SK-N-SH (cell line): ENCODE results near the gene SERPINC1. TPM values are rescaled to one million over a fixed set of nuclear protein-coding genes. Genes with fewer than 3 reads are reported as not detected.

Experiments used
- CTCF ChIA-PET: fragments of 300-600, 350-600 bp; formaldehyde crosslinking; extraction: SDS; loops from one replicate; lab custom pipeline; 2021; lab: Yijun Ruan, JAX
- POLR2A ChIA-PET: fragments of 350-600 bp; sonication (Branson Sonifier 250); formaldehyde crosslinking; extraction: SDS; loops from one replicate; lab custom pipeline; 2020; ENCODE audit warnings: antibody characterized with exemption, inconsistent platforms; lab: Yijun Ruan, JAX
- DNase-seq: peaks from one replicate; pipeline ENCODE4 v3.0.0; 2012
- H2AFZ ChIP-seq: fragments of 200-600 bp; sonication (generic); 2 replicates; pipeline ENCODE4 v1.8.1; 2016; ENCODE audit warnings: antibody characterized with exemption, mild to moderate bottlenecking, low read depth
- H3F3A ChIP-seq: fragments of 200-600 bp; sonication (generic); replicated peaks from 2 replicates; pipeline ENCODE3; 2016; ENCODE audit warnings: antibody characterized with exemption, mild to moderate bottlenecking; ENCODE audit not compliant: insufficient read depth
- H3K27ac ChIP-seq, 2 experiments: fragments of 200-500 bp in 1 of 2; fragments of 200-600 bp in 1 of 2; sonication (Bioruptor generic) in 1 of 2; sonication (generic), shearing (Covaris generic) in 1 of 2; 2 replicates each; pipeline versions ENCODE4 v1.5.1 to v1.6.1; 2014 to 2016; ENCODE audit warnings: low read depth in 2 of 2, inconsistent platforms in 1 of 2, low read length in 1 of 2, mild to moderate bottlenecking in 1 of 2, mixed read lengths in 1 of 2
- H3K27me3 ChIP-seq: fragments of 200-600 bp; sonication (generic), shearing (Covaris generic); 2 replicates; pipeline ENCODE4 v1.6.1; 2016; ENCODE audit warnings: mixed run types; ENCODE audit not compliant: insufficient read depth
- H3K36me3 ChIP-seq, 2 experiments: fragments of 200-500 bp in 1 of 2; fragments of 200-600 bp in 1 of 2; sonication (Bioruptor generic) in 1 of 2; sonication (generic) in 1 of 2; replicated peaks in 1 of 2; 2 replicates each; pipeline versions ENCODE3 to v1.5.1; 2014 to 2016; ENCODE audit warnings: low read length in 1 of 2, mild to moderate bottlenecking in 1 of 2; ENCODE audit not compliant: insufficient read depth in 2 of 2, control insufficient read depth in 1 of 2
- H3K4me1 ChIP-seq, 2 experiments: fragments of 200-500 bp in 1 of 2; fragments of 200-600 bp in 1 of 2; sonication (Bioruptor generic) in 1 of 2; sonication (generic), shearing (Covaris generic) in 1 of 2; 2 replicates each; pipeline versions ENCODE4 v1.5.1 to v1.6.1; 2014 to 2016; ENCODE audit warnings: low read depth in 1 of 2, low read length in 1 of 2, mixed run types in 1 of 2; ENCODE audit not compliant: insufficient read depth in 2 of 2, control insufficient read depth in 1 of 2
- H3K4me2 ChIP-seq: fragments of 200-600 bp; sonication (generic), shearing (Covaris generic); 2 replicates; pipeline ENCODE4 v1.6.1; 2017; ENCODE audit warnings: mixed run types
- H3K4me3 ChIP-seq, 2 experiments: fragments of 200-500 bp in 1 of 2; fragments of 200-600 bp in 1 of 2; sonication (Bioruptor generic) in 1 of 2; sonication (generic), shearing (Covaris generic) in 1 of 2; 2 replicates each; pipeline versions ENCODE4 v1.5.1 to v1.8.1; 2014 to 2016; ENCODE audit warnings: low read depth in 2 of 2, inconsistent platforms in 1 of 2, low read length in 1 of 2, mild to moderate bottlenecking in 1 of 2, mixed read lengths in 1 of 2, moderate library complexity in 1 of 2
- H3K79me2 ChIP-seq: fragments of 200-600 bp; sonication (generic); 2 replicates; pipeline ENCODE4 v1.8.1; 2017; ENCODE audit warnings: mild to moderate bottlenecking; ENCODE audit not compliant: insufficient read depth
- H3K9ac ChIP-seq: fragments of 200-600 bp; sonication (generic); 2 replicates; pipeline ENCODE4 v1.6.1; 2017; ENCODE audit warnings: mixed run types
- H3K9me2 ChIP-seq: fragments of 200-600 bp; sonication (generic); 2 replicates; pipeline ENCODE4 v1.6.1; 2017; ENCODE audit warnings: mixed run types
- H3K9me3 ChIP-seq: fragments of 200-600 bp; sonication (generic); 2 replicates; pipeline ENCODE4 v1.6.1; 2017; ENCODE audit warnings: mixed run types, mild to moderate bottlenecking, moderate library complexity
- H4K20me1 ChIP-seq: fragments of 200-600 bp; sonication (generic); 2 replicates; pipeline ENCODE4 v1.6.1; 2017; ENCODE audit warnings: mild to moderate bottlenecking, mixed run types; ENCODE audit not compliant: insufficient read depth
- ELF1 ChIP-seq: IDR thresholded peaks from 2 replicates; pipeline ENCODE4 v1.4.0; 2012
- EZH2phosphoT487 ChIP-seq: fragments of 200-600 bp; sonication (generic); IDR thresholded peaks from 2 replicates; pipeline ENCODE4 v1.6.1; 2017; ENCODE audit warnings: low read depth, mixed run types, mild to moderate bottlenecking, antibody characterized with exemption, moderate library complexity, borderline replicate concordance
- FOXJ3 ChIP-seq: sonication (generic); formaldehyde crosslinking; IDR thresholded peaks from 2 replicates; pipeline ENCODE4 v1.5.1; 2020; ENCODE audit warnings: mild to moderate bottlenecking, missing genetic modification reagents
- IRF3 ChIP-seq: fragments of 150-350 bp; IDR thresholded peaks from 2 replicates; pipeline ENCODE4 v1.6.1; 2016; ENCODE audit warnings: mild to moderate bottlenecking, low read depth, low read length
- JUND ChIP-seq: IDR thresholded peaks from 2 replicates; pipeline ENCODE4 v1.4.0; 2012
- NFIC ChIP-seq: IDR thresholded peaks from 2 replicates; pipeline ENCODE4 v1.4.0; 2012; ENCODE audit warnings: borderline replicate concordance
- NRF1 ChIP-seq: IDR thresholded peaks from 2 replicates; pipeline ENCODE4 v1.6.1; 2012; ENCODE audit warnings: low read depth, mild to moderate bottlenecking, low read length
- POLR2AphosphoS5 ChIP-seq: IDR thresholded peaks from 2 replicates; pipeline ENCODE4 v1.6.1; 2012; ENCODE audit warnings: low read depth, low read length
- TEAD4 ChIP-seq: IDR thresholded peaks from 2 replicates; pipeline ENCODE4 v1.4.0; 2012; ENCODE audit warnings: mild to moderate bottlenecking, borderline replicate concordance; ENCODE audit not compliant: insufficient read depth
- WGBS: methylation state at CpG from one replicate; pipeline ENCODE4 v1.1.6; 2017; ENCODE audit warnings: low lambda C conversion rate; 5-methylcytosine and 5-hydroxymethylcytosine counted together
- polyA plus RNA-seq, 3 experiments: library from polyadenylated mRNA; depleted of rRNA; stranded (reverse); fragments of >200 nt; gene quantifications; 2 replicates each; pipeline ENCODE4 v1.2.3, GENCODE V29; 2012
- TF ChIP-seq, protein P1 (sequence below): IDR thresholded peaks from 2 replicates; pipeline ENCODE4 v1.4.0; 2012; ENCODE audit warnings: low read depth, borderline replicate concordance

SERPINC1 gene
- polyA plus RNA-seq, 1 of the 3 experiments (the other 2 are of a cell fraction) = 0.08 TPM

GRCh38 chr1:173863224-173864161 is 53.6 kb downstream of the SERPINC1 start:
- H3K27ac ChIP-seq = peak overlapping the region; percentile 24 to 74; a peak in 3 of 4 replicates
- H3K9me2 ChIP-seq = no peaks in the 10 kb centered on the region
- no peak overlapping the region for H2AFZ ChIP-seq
- no peak overlapping the region for H3K4me3 ChIP-seq
- no peak overlapping the region for H3K9ac ChIP-seq
- peaks cover 81% of the 10 kb centered on the region for H3F3A ChIP-seq
- peaks cover 49% of the 10 kb centered on the region for H4K20me1 ChIP-seq
- TF ChIP-seq POLR2AphosphoS5 (peak; percentile 60; the same call in 1 of the 2 replicates), JUND (0 out of 2 replicates have a peak, but pooled peaks have one; percentile 5), ELF1 (no peak), NRF1 (no peak), FOXJ3 (CRISPR knock-in tag) (no peak), EZH2phosphoT487 (no peak), TEAD4 (no peak), NFIC (no peak)
- TF ChIP-seq, protein P1, sequence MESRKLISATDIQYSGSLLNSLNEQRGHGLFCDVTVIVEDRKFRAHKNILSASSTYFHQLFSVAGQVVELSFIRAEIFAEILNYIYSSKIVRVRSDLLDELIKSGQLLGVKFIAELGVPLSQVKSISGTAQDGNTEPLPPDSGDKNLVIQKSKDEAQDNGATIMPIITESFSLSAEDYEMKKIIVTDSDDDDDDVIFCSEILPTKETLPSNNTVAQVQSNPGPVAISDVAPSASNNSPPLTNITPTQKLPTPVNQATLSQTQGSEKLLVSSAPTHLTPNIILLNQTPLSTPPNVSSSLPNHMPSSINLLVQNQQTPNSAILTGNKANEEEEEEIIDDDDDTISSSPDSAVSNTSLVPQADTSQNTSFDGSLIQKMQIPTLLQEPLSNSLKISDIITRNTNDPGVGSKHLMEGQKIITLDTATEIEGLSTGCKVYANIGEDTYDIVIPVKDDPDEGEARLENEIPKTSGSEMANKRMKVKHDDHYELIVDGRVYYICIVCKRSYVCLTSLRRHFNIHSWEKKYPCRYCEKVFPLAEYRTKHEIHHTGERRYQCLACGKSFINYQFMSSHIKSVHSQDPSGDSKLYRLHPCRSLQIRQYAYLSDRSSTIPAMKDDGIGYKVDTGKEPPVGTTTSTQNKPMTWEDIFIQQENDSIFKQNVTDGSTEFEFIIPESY = no peak
- POLR2A ChIA-PET = no interaction called here
- H3K36me3 ChIP-seq = peaks cover 49 to 70% of the 10 kb centered on the region in 2 experiments
- peaks cover 31% of the 10 kb centered on the region for H3K79me2 ChIP-seq
- no peaks in the 10 kb centered on the region for H3K9me3 ChIP-seq
- CTCF ChIA-PET = interaction anchor here (0.6 to 1.3 kb wide), 4 partner anchors 9 to 32 kb away, joined by 3 to 4 read pairs (median 3); no protein-coding TSS in a partner anchor
- no peaks in the 10 kb centered on the region for H3K27me3 ChIP-seq
- no peak overlapping the region for H3K4me2 ChIP-seq
- DNase-seq = no peak
- H3K4me1 ChIP-seq = peaks cover 6 to 17% of the 10 kb centered on the region in 2 experiments; a peak in 3 of 4 replicates

DNA sequence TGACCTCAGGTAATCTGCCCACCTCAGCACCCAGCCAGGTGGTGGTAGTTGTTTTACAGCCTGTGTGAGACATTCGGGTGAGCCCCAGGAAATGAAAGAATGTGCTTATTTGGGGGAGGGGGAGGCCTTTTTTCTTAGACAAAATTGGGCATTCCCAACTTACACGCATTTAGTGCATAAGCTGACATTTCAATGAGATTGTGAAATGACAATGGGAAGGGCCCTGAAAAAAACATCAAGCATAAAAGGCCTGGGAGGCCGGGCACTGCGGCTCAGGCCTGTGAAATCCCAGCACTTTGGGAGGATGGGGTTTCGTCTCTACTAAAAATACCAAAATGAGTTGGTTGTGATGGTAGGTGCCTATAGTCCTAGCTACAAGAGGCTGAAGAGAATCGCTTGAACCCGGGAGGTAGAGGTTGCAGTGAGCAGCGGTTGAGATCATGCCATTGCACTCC is 54.3 kb downstream of the SERPINC1 start:
- H3K9me3 ChIP-seq = no peaks in the 10 kb centered on the region
- 86% methylated on average over 8 of the region's 8 CpGs for WGBS
- no peak overlapping the region for H3K4me3 ChIP-seq
- no peak overlapping the region for H2AFZ ChIP-seq
- peaks cover 6 to 17% of the 10 kb centered on the region in 2 experiments; a peak in 3 of 4 replicates for H3K4me1 ChIP-seq
- H3F3A ChIP-seq = peaks cover 87% of the 10 kb centered on the region
- POLR2A ChIA-PET = interaction anchor here (0.7 kb wide), 1 partner anchor 148 kb away, joined by 3 read pairs; the partner anchor contains the start of gene KLHL20
- no peaks in the 10 kb centered on the region for H3K9me2 ChIP-seq
- H3K79me2 ChIP-seq = peaks cover 31% of the 10 kb centered on the region
- peaks cover 49% of the 10 kb centered on the region for H4K20me1 ChIP-seq
- no peak for TF ChIP-seq IRF3
- TF ChIP-seq POLR2AphosphoS5 = peak; percentile 38; the same call in 1 of the 2 replicates
- TF ChIP-seq, all 33 proteins: peak for 1
- no peak for DNase-seq
- CTCF ChIA-PET = interaction anchor here (1.3 kb wide), 1 partner anchor 11 kb away, joined by 4 read pairs; no protein-coding TSS in a partner anchor
- peaks cover 49 to 77% of the 10 kb centered on the region in 2 experiments for H3K36me3 ChIP-seq
- no peak overlapping the region for H3K9ac ChIP-seq
- no peaks in the 10 kb centered on the region for H3K27me3 ChIP-seq
- H3K4me2 ChIP-seq = no peak overlapping the region
- H3K27ac ChIP-seq = peak overlapping the region in 1 of 2 experiments; percentile 74; a peak in 1 of 4 replicates
